H1 (cell line): ENCODE data around the gene ITGA5. TPM values are rescaled to one million over a fixed set of nuclear protein-coding genes. Genes with fewer than 3 reads are reported as not detected.

Experiments used
- CTCF ChIA-PET: fragments of 300-600 bp; sonication (Branson Sonifier 250); formaldehyde crosslinking; loops from one replicate; lab custom pipeline; 2021; ENCODE audit not compliant: partially characterized antibody; lab: Charles Lee
- POLR2A ChIA-PET: fragments of 300-600 bp; sonication (Branson Sonifier 250); formaldehyde crosslinking; loops from one replicate; lab custom pipeline; 2021; ENCODE audit warnings: inconsistent platforms; ENCODE audit not compliant: partially characterized antibody; lab: Charles Lee
- DNase-seq, 2 experiments: peaks; one replicate each; pipeline versions ENCODE4 v3.0.0 to v3.0.0-alpha.2; 2010 to 2022; ENCODE audit warnings: low spot score in 2 of 2, low read depth in 1 of 2, mixed read lengths in 1 of 2
- FAIRE-seq: peaks from 2 replicates; lab custom pipeline; 2011; peaks lifted over from hg19 to GRCh38; lab: Jason Lieb, UNC
- H2AFZ ChIP-seq: 2 replicates; pipeline ENCODE4 v1.8.1; 2012; ENCODE audit warnings: low read length, inconsistent platforms
- H2AK5ac ChIP-seq: 2 replicates; pipeline ENCODE4 v1.6.1; 2013; ENCODE audit warnings: low read depth, low read length
- H2BK120ac ChIP-seq: replicated peaks from 2 replicates; pipeline ENCODE3; 2013; ENCODE audit warnings: low read depth, low read length, inconsistent platforms
- H2BK12ac ChIP-seq: 2 replicates; pipeline ENCODE4 v1.6.1; 2013; ENCODE audit warnings: low read depth, low read length
- H2BK15ac ChIP-seq: 2 replicates; pipeline ENCODE4 v1.6.1; 2013; ENCODE audit warnings: low read length
- H2BK20ac ChIP-seq: 2 replicates; pipeline ENCODE4 v1.6.1; 2013; ENCODE audit warnings: low read length
- H2BK5ac ChIP-seq: 2 replicates; pipeline ENCODE4 v1.6.1; 2013; ENCODE audit warnings: low read depth, low read length
- H3K14ac ChIP-seq: 2 replicates; pipeline ENCODE4 v1.6.1; 2013; ENCODE audit warnings: inconsistent platforms; ENCODE audit not compliant: insufficient read length
- H3K18ac ChIP-seq: 2 replicates; pipeline ENCODE4 v1.6.1; 2013; ENCODE audit warnings: low read length; ENCODE audit errors: extremely low read depth
- H3K23ac ChIP-seq: 2 replicates; pipeline ENCODE4 v1.6.1; 2013; ENCODE audit warnings: inconsistent platforms; ENCODE audit not compliant: insufficient read length
- H3K23me2 ChIP-seq: 2 replicates; pipeline ENCODE4 v1.6.1; 2013; ENCODE audit warnings: low read depth, low read length
- H3K27ac ChIP-seq: 2 replicates; pipeline ENCODE4 v1.6.1; 2011; ENCODE audit warnings: low read depth, low read length, inconsistent platforms
- H3K27me3 ChIP-seq, 4 experiments: replicated peaks in 1 of 4; 1 replicate in 1 of 4; 2 replicates in 3 of 4; pipeline versions ENCODE4 v1.6.1 to v1.8.1; 2011 to 2013; ENCODE audit warnings: low read length in 3 of 4, mild to moderate bottlenecking in 3 of 4, inconsistent platforms in 2 of 4, mixed read lengths in 2 of 4, moderate library complexity in 1 of 4; ENCODE audit not compliant: control insufficient read depth in 3 of 4, insufficient read depth in 3 of 4; ENCODE audit errors: extremely low read depth in 1 of 4
- H3K36me3 ChIP-seq, 4 experiments: 2 replicates each; pipeline versions ENCODE4 v1.6.1 to v1.8.1; 2011 to 2013; ENCODE audit warnings: mild to moderate bottlenecking in 4 of 4, low read length in 3 of 4, moderate library complexity in 2 of 4, control low read depth in 1 of 4, inconsistent platforms in 1 of 4; ENCODE audit not compliant: insufficient read depth in 4 of 4, control insufficient read depth in 2 of 4
- H3K4ac ChIP-seq: replicated peaks from 2 replicates; pipeline ENCODE3; 2013; ENCODE audit warnings: low read length, low read depth, mixed read lengths, inconsistent platforms; ENCODE audit not compliant: insufficient read length
- H3K4me1 ChIP-seq, 4 experiments: replicated peaks in 1 of 4; 1 replicate in 1 of 4; 2 replicates in 3 of 4; pipeline versions ENCODE4 v1.6.1 to v1.8.1; 2011 to 2013; ENCODE audit warnings: low read length in 3 of 4, inconsistent platforms in 2 of 4, mixed read lengths in 1 of 4; ENCODE audit not compliant: insufficient read depth in 4 of 4, control insufficient read depth in 3 of 4
- H3K4me2 ChIP-seq, 2 experiments: 2 replicates each; pipeline versions ENCODE4 v1.6.1 to v1.8.1; 2011 to 2013; ENCODE audit warnings: low read depth in 2 of 2, low read length in 2 of 2, control low read depth in 1 of 2, inconsistent platforms in 1 of 2, mild to moderate bottlenecking in 1 of 2; ENCODE audit not compliant: insufficient read depth in 1 of 2
- H3K4me3 ChIP-seq, 4 experiments: fragments of 200-600, 300-600 bp in 1 of 4; sonication (generic), shearing (Covaris generic), sonication (Bioruptor Twin) in 1 of 4; 2 replicates each; pipeline versions ENCODE4 v1.5.1 to v1.8.1; 2011 to 2016; ENCODE audit warnings: low read length in 4 of 4, low read depth in 3 of 4, control low read depth in 2 of 4, inconsistent platforms in 2 of 4, mild to moderate bottlenecking in 2 of 4, mixed read lengths in 1 of 4, moderate library complexity in 1 of 4; ENCODE audit not compliant: insufficient read depth in 2 of 4; ENCODE audit errors: extremely low read depth in 1 of 4
- H3K56ac ChIP-seq: replicated peaks from 2 replicates; pipeline ENCODE3; 2013; ENCODE audit warnings: low read depth, mild to moderate bottlenecking, mixed read lengths, low read length, inconsistent platforms; ENCODE audit not compliant: insufficient read length
- H3K79me1 ChIP-seq: 2 replicates; pipeline ENCODE4 v1.6.1; 2013; ENCODE audit warnings: low read depth, low read length, control low read depth
- H3K79me2 ChIP-seq, 2 experiments: 2 replicates each; pipeline versions ENCODE4 v1.6.1 to v1.8.1; 2012 to 2013; ENCODE audit warnings: low read length in 2 of 2, mild to moderate bottlenecking in 2 of 2, inconsistent platforms in 1 of 2; ENCODE audit not compliant: insufficient read depth in 2 of 2, control insufficient read depth in 1 of 2
- H3K9ac ChIP-seq, 4 experiments: replicated peaks in 1 of 4; 1 replicate in 1 of 4; 2 replicates in 3 of 4; pipeline versions ENCODE4 v1.6.1 to v1.8.1; 2011 to 2013; ENCODE audit warnings: low read depth in 3 of 4, low read length in 3 of 4, control low read depth in 2 of 4, mild to moderate bottlenecking in 2 of 4, moderate library complexity in 2 of 4, inconsistent platforms in 1 of 4; ENCODE audit errors: extremely low read depth in 1 of 4
- H3K9me3 ChIP-seq, 2 experiments: 2 replicates each; pipeline versions ENCODE4 v1.6.1 to v1.8.1; 2012 to 2013; ENCODE audit warnings: mild to moderate bottlenecking in 2 of 2, moderate library complexity in 2 of 2, control low read depth in 1 of 2, inconsistent platforms in 1 of 2, low read depth in 1 of 2, low read length in 1 of 2, mixed read lengths in 1 of 2; ENCODE audit not compliant: insufficient read depth in 2 of 2
- H4K20me1 ChIP-seq, 2 experiments: replicated peaks in 1 of 2; 2 replicates each; pipeline versions ENCODE3 to v1.8.1; 2011 to 2013; ENCODE audit warnings: inconsistent platforms in 2 of 2, low read length in 2 of 2, mild to moderate bottlenecking in 1 of 2; ENCODE audit not compliant: insufficient read depth in 2 of 2, control insufficient read depth in 1 of 2
- H4K5ac ChIP-seq: 2 replicates; pipeline ENCODE4 v1.6.1; 2013; ENCODE audit warnings: low read length, low read depth, mixed read lengths, inconsistent platforms; ENCODE audit not compliant: insufficient read length
- H4K8ac ChIP-seq: 2 replicates; pipeline ENCODE4 v1.8.0; 2013; ENCODE audit warnings: mild to moderate bottlenecking, moderate library complexity, low read length, inconsistent platforms; ENCODE audit not compliant: insufficient read depth; ENCODE audit errors: extremely low read depth
- H4K91ac ChIP-seq: replicated peaks from 2 replicates; pipeline ENCODE3; 2013; ENCODE audit warnings: low read length, mixed read lengths, inconsistent platforms; ENCODE audit not compliant: insufficient read length
- ATF2 ChIP-seq: IDR thresholded peaks from 2 replicates; pipeline ENCODE4 v1.6.1; 2012; ENCODE audit warnings: low read length, inconsistent platforms
- EGR1 ChIP-seq: IDR thresholded peaks from 2 replicates; pipeline ENCODE4 v1.6.1; 2011; ENCODE audit warnings: low read depth, low read length, borderline replicate concordance
- EP300 ChIP-seq, 2 experiments: IDR thresholded peaks; 1 replicate in 1 of 2; 2 replicates in 1 of 2; pipeline ENCODE4 v1.6.1; 2011 to 2012; ENCODE audit warnings: low read depth in 2 of 2, low read length in 2 of 2, mild to moderate bottlenecking in 2 of 2, borderline replicate concordance in 1 of 2, inconsistent platforms in 1 of 2, moderate library complexity in 1 of 2
- FOSL1 ChIP-seq: IDR thresholded peaks from 2 replicates; pipeline ENCODE4 v1.6.1; 2011; ENCODE audit warnings: mild to moderate bottlenecking, low read depth, low read length, moderate library complexity; ENCODE audit not compliant: insufficient read depth
- JUND ChIP-seq: IDR thresholded peaks from 2 replicates; pipeline ENCODE4 v1.6.1; 2011; ENCODE audit warnings: mild to moderate bottlenecking, improper control_type of control experiment, low read length
- SAP30 ChIP-seq: fragments of 300-600 bp; sonication (generic); IDR thresholded peaks from 2 replicates; pipeline ENCODE4 v1.7.1; 2012; ENCODE audit warnings: low read length, moderate library complexity, mild to moderate bottlenecking, inconsistent platforms; ENCODE audit not compliant: insufficient read depth, insufficient replicate concordance
- SP4 ChIP-seq: IDR thresholded peaks from 2 replicates; pipeline ENCODE4 v1.6.1; 2012; ENCODE audit warnings: low read length, inconsistent platforms
- SUZ12 ChIP-seq: fragments of 200-600 bp; sonication (generic); IDR thresholded peaks from 2 replicates; pipeline ENCODE4 v1.6.1; 2012; ENCODE audit warnings: mild to moderate bottlenecking, inconsistent platforms, low read length, moderate library complexity, mixed read lengths
- USF2 ChIP-seq: IDR thresholded peaks from 2 replicates; pipeline ENCODE4 v1.6.1; 2011; ENCODE audit warnings: low read length, improper control_type of control experiment
- YY1 ChIP-seq: IDR thresholded peaks from 2 replicates; pipeline ENCODE4 v1.6.1; 2011; ENCODE audit warnings: low read depth, mild to moderate bottlenecking, low read length
- WGBS, 2 experiments: shearing (Covaris generic) in 1 of 2; methylation state at CpG; one replicate each; pipeline versions ENCODE4 v1.1.6 to v1.1.7; 2013 to 2015; ENCODE audit warnings: low lambda C conversion rate in 2 of 2, mixed read lengths in 2 of 2, inconsistent platforms in 1 of 2, low coverage in 1 of 2, missing lambda C conversion rate in 1 of 2; ENCODE audit not compliant: insufficient replicate concordance in 2 of 2, insufficient coverage in 1 of 2, insufficient read length in 1 of 2; ENCODE audit errors: extremely low coverage in 1 of 2, missing lambda C conversion rate in 1 of 2; 5-methylcytosine and 5-hydroxymethylcytosine counted together
- polyA plus RNA-seq, 7 experiments: library from polyadenylated mRNA; depleted of rRNA in 3 of 7; stranded (reverse) in 5 of 7; unstranded in 2 of 7; fragments of >200 nt in 5 of 7; fragments of 200-250 nt in 2 of 7; gene quantifications; 1 replicate in 5 of 7; 2 replicates in 1 of 7; 4 replicates in 1 of 7; pipeline versions ENCODE4 v1.2.1 to v1.2.3, GENCODE V29; 2011 to 2013; ENCODE audit warnings: missing spikeins in 2 of 7, mixed read lengths in 2 of 7
- total RNA-seq: library from RNA; stranded (reverse); fragmentation: NEBNext Ultra II Directional; extraction: Animal tissue kit (Norgen Biotek cat#: 25700); gene quantifications from 2 replicates; pipeline ENCODE4 v1.2.1, GENCODE V29; 2021

ITGA5 gene
- total and polyA plus RNA-seq, 2 of the 8 experiments (the other 6 are each of a cell fraction or from before 2014, with no cell fraction given), result 11.6 to 19.4 TPM

- peak overlapping the region in 1 of 4 experiments; percentile 38; a peak in 1 of 7 replicates for H3K9ac ChIP-seq
- no peak overlapping the region for H4K91ac ChIP-seq
- H2BK12ac ChIP-seq, result no peak overlapping the region
- H4K5ac ChIP-seq, result no peak overlapping the region
- H3K4ac ChIP-seq, result no peak overlapping the region
- DNase-seq (no peak), FAIRE-seq (no peak)
- H3K4me3 ChIP-seq, result no peak overlapping the region
- peaks cover 2 to 34% (median 20%) of the 10 kb centered on the region in 4 experiments; a peak in 7 of 8 replicates for H3K36me3 ChIP-seq
- no peak overlapping the region for H3K14ac ChIP-seq
- WGBS, 2 experiments, result 86% methylated on average over 4 of the region's 4 CpGs; no CpG with 5 or more reads in 1 of the 2 experiments
- peaks cover 17 to 43% (median 20%) of the 10 kb centered on the region in 4 experiments for H3K4me1 ChIP-seq
- H3K56ac ChIP-seq, result no peak overlapping the region
- POLR2A ChIA-PET, result interaction anchor here (1.3 to 6.3 kb wide), 6 partner anchors 7 to 90 kb away, joined by 3 to 74 read pairs (median 38); partner anchors contain the start of genes CBX5 and HNRNPA1
- no peak overlapping the region for H4K8ac ChIP-seq
- no peak overlapping the region for H2BK120ac ChIP-seq
- no peak overlapping the region for H3K4me2 ChIP-seq
- CTCF ChIA-PET, result interaction anchor here (2.4 to 6.2 kb wide), 6 partner anchors 12 to 129 kb away, joined by 7 to 121 read pairs (median 38); no protein-coding TSS in a partner anchor
- no peaks in the 10 kb centered on the region for H4K20me1 ChIP-seq
- H2BK15ac ChIP-seq, result no peak overlapping the region
- H3K9me3 ChIP-seq, result no peaks in the 10 kb centered on the region
- no peaks in the 10 kb centered on the region for H3K79me2 ChIP-seq
- H3K18ac ChIP-seq, result no peak overlapping the region
- no peaks in the 10 kb centered on the region for H3K79me1 ChIP-seq
- peaks cover 0 to 9% (median 4%) of the 10 kb centered on the region in 4 experiments; a peak in 3 of 7 replicates for H3K27me3 ChIP-seq
- H3K27ac ChIP-seq, result no peak overlapping the region
- H2BK5ac ChIP-seq, result no peak overlapping the region
- H3K23ac ChIP-seq, result no peak overlapping the region
- H2BK20ac ChIP-seq, result no peak overlapping the region
- H3K23me2 ChIP-seq, result peaks cover 3% of the 10 kb centered on the region
- H2AFZ ChIP-seq, result no peak overlapping the region
- no peak overlapping the region for H2AK5ac ChIP-seq
- TF ChIP-seq USF2 (no peak), EP300 (IDR thresholded peaks at IDR 0.05; ENCODE audit: borderline replicate concordance in 1 of 2, low read depth in 2 of 2, low read length in 2 of 2) (no peak), EGR1 (no peak), ATF2 (no peak), SUZ12 (no peak), FOSL1 (no peak), SP4 (no peak), JUND (no peak), YY1 (no peak), SAP30 (no peak)
Measured at GRCh38 chr12:54349036-54349435, 70.0 kb downstream of the ITGA5 start.
